GM18499 (cell line): ENCODE measurements around the gene PLEKHB2.
"Not testable (repeated sequence)": the region's sequence is repeated elsewhere in the genome, so short reads cannot be mapped to it uniquely, and the experiment has no call there.

Experiments
- ATAC-seq: cut with Tn5 transposase; IDR thresholded peaks from one replicate; pipeline ENCODE4 v1.9.1; 2021; ENCODE audit warnings: moderate number of reproducible peaks; ENCODE audit not compliant: insufficient read depth, unreplicated experiment

PLEKHB2 gene

GRCh38 chr2:131142849-131143248 is 37.7 kb downstream of the PLEKHB2 start:
- no peak for ATAC-seq

GRCh38 chr2:131143803-131144202 is 38.7 kb downstream of the PLEKHB2 start:
- no peak for ATAC-seq

- ATAC-seq: no peak
Observed at GRCh38 chr2:131145040-131145439, 39.9 kb downstream of the PLEKHB2 start.

GRCh38 chr2:131146231-131146630 is 41.1 kb downstream of the PLEKHB2 start:
- ATAC-seq: no peak

GRCh38 chr2:131146749-131147148 is 41.6 kb downstream of the PLEKHB2 start:
- no peak for ATAC-seq

- ATAC-seq: no peak
Observed at GRCh38 chr2:131148426-131148825, 43.3 kb downstream of the PLEKHB2 start.

GRCh38 chr2:131150109-131150508 is 45.0 kb downstream of the PLEKHB2 start:
- not testable (repeated sequence) for ATAC-seq

- ATAC-seq: no peak
Observed at GRCh38 chr2:131151398-131151797, 46.3 kb downstream of the PLEKHB2 start.

- no peak for ATAC-seq
Observed at GRCh38 chr2:131152074-131152473, 46.9 kb downstream of the PLEKHB2 start.

GRCh38 chr2:131153529-131153928 is 48.4 kb downstream of the PLEKHB2 start:
- ATAC-seq: no peak

- ATAC-seq: peak; percentile 67
Observed at GRCh38 chr2:131154071-131154531, 49.0 kb downstream of the PLEKHB2 start.

GRCh38 chr2:131154647-131155046 is 49.5 kb downstream of the PLEKHB2 start:
- ATAC-seq: no peak

- ATAC-seq: no peak
Observed at GRCh38 chr2:131155208-131155855, 50.2 kb downstream of the PLEKHB2 start.

- no peak for ATAC-seq
Observed at GRCh38 chr2:131156452-131157149, 51.5 kb downstream of the PLEKHB2 start.

GRCh38 chr2:131165562-131165961 is 60.4 kb downstream of the PLEKHB2 start:
- ATAC-seq: not testable (repeated sequence)

GRCh38 chr2:131168538-131168937 is 63.4 kb downstream of the PLEKHB2 start:
- no peak for ATAC-seq

GRCh38 chr2:131178050-131178449 is 72.9 kb downstream of the PLEKHB2 start:
- not testable (repeated sequence) for ATAC-seq

- ATAC-seq: not testable (repeated sequence)
Observed at GRCh38 chr2:131178721-131179418, 73.7 kb downstream of the PLEKHB2 start.

- ATAC-seq: not testable (repeated sequence)
Observed at GRCh38 chr2:131181451-131181850, 76.3 kb downstream of the PLEKHB2 start.

GRCh38 chr2:131193421-131193820 is 88.3 kb downstream of the PLEKHB2 start:
- not testable (repeated sequence) for ATAC-seq

- ATAC-seq: not testable (repeated sequence)
Observed at GRCh38 chr2:131196186-131196585, 91.0 kb downstream of the PLEKHB2 start.
